GM10847 (cell line): ENCODE results near the gene ATP10D.

Source experiments
- POLR2A ChIP-seq: IDR thresholded peaks from 2 replicates; pipeline ENCODE4 v1.6.1; 2011; ENCODE audit not compliant: insufficient read length; ENCODE audit errors: extremely low read depth

Gene ATP10D

GRCh38 chr4:47557255-47557654 lies 72.2 kb downstream of the ATP10D start:
- TF ChIP-seq POLR2A, result no peak

DNA sequence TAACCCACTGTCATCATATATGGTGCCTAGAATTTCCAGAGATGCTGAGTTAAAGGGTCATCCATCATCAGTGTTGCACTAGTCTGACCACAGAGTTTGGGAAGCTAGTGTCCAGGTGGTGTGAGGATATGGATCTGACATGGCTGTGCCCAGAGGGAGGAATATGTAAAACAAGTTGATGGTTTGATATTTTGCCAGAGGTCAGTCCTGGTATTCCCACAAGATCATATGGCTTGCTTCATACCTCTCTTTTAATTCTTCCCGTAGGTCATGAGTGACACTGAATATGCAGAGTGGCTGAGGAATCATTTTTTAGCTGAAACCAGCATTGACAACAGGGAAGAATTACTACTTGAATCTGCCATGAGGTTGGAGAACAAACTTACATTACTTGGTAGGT lies 75.6 kb downstream of the ATP10D start:
- TF ChIP-seq POLR2A, result no peak

DNA sequence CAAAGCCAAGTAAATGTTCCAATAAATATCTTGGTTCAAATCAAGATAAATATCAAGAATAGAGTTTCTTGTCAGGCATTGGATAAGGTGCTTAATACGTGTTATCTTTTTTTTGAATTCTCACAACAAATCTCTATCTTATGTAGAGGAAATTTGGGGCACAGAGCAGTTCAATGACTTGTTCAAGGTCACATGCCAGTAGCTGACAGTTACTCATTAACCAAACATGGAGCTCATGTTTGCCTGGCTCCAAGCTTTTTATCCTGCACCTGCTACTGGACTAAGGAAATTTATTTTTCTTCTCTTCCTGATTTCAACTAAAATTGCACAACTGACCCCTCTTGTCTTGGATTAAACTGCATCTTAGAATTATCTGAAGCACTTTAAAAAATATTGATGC lies 76.3 kb downstream of the ATP10D start:
- TF ChIP-seq POLR2A, result no peak

GRCh38 chr4:47562297-47562696 lies 77.2 kb downstream of the ATP10D start:
- no peak for TF ChIP-seq POLR2A

GRCh38 chr4:47566566-47566965 lies 81.5 kb downstream of the ATP10D start:
- no peak for TF ChIP-seq POLR2A

DNA sequence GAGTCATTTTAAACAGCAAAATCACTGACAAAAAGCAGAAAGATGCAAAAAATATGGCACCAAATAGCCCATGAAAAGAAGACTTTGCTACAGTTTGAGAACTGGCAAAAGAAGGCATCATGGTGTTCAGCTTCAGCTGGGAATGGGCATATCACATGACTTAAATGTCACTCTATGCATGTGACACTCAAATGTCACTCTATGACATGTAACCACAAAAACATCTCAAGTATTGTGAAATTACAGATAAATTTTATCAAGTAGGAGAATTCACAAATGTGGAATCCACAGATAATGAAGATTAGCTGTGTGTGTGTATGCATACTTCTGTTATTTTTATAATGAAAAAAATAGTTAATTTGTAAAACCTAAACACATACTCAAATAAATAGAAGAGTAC lies 81.9 kb downstream of the ATP10D start:
- no peak for TF ChIP-seq POLR2A

- TF ChIP-seq POLR2A, result no peak
These were observed 82.4 kb downstream of the ATP10D start for GRCh38 chr4:47567511-47567910.

DNA sequence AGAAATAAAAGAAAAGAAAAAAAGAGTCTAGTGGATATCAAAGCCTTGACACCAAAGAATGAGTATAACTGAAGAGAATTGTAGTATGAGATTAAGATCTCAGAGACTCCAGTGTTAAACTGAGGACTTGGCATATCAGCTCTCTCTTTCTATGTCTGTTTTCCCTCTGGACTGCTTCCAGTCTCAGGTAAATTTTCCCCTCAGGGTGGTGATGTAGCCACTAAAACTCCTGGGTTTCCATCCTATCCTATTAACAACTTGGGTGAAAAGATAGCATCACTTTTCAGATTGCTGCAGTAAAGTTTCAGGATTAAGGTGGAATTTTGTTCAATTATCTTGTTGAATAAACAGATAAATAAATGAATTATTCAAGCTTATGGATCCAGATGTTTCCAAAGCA lies 85.7 kb downstream of the ATP10D start:
- TF ChIP-seq POLR2A, result no peak

GRCh38 chr4:47572981-47573380 lies 87.9 kb downstream of the ATP10D start:
- no peak for TF ChIP-seq POLR2A

DNA sequence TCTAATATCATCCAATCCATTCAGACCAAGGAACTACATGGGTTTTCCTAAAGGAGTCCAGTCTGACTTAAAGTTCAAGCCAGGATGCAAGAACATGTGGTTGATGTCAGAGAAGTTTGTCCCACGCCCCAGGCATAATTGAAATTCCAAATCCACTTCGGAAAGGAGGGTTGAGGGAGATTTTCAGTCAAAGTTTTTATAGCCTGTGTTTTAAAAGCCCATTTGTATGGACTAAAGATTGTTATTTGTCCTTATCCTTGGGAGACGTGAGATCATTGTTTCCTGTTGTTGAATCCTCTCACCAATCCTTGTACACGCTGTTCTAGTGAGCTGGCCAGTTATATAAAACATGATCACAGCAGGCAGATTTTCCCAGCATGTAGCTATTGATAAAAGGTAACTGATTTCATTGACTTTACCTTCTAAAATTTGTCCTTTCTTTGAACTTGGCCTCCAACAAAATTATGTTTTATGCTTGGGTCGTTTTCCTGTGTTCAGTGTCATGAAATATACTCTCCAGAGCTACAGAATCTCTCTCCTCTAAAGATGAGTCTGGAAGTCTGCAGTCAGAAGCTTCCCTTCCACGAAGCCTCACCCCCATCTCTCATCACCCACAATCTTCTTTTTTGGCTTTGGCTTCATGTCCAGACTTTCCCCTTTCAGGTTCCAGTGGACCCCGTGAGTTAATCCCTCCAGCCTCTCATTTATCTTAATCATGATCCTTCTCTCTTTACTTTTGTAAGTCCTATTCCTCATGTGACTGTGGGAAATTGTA lies 92.9 kb downstream of the ATP10D start:
- TF ChIP-seq POLR2A, result no peak

DNA sequence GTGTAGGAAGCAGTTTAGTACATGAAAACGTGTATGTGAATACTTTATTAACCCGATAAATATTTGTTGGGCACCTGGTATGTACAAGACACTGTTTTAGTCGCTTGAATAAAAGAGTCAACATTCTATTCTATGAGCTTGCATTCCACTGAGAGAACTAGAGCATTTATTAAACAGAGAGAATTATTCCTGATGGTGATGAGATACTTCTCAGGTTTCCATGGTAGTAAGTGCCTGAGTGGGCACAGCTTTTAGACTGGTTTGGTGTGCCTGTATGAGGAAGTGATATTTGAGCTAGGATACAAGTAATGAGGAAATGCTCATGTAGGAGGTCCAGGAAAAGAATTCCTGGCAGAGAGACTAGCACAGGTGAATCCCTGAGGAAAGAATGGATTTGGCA lies 94.2 kb downstream of the ATP10D start:
- no peak for TF ChIP-seq POLR2A

- TF ChIP-seq POLR2A, result no peak
These were observed 105.2 kb downstream of the ATP10D start for GRCh38 chr4:47590325-47590724.

GRCh38 chr4:47597696-47598095 lies 112.6 kb downstream of the ATP10D start:
- TF ChIP-seq POLR2A, result no peak

GRCh38 chr4:47598320-47598719 lies 113.2 kb downstream of the ATP10D start:
- TF ChIP-seq POLR2A, result no peak

DNA sequence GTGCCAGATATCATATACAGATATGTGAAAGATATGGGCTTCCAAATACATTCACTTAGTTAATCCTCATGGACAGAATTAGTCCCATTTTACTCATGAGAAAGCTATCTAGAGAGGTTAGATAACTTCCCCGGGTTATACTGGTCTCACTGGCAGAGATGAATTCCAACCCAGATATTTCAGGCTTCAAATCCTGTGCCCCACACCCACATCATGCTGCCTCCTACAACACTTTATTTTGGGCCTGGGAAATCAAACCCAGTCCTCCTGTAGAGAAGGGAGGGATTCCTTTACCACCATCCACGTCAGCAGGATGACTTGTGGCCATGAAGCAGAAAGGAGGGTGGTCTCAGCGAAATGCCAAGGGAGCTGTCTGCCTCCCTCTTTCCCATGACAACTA lies 113.8 kb downstream of the ATP10D start:
- no peak for TF ChIP-seq POLR2A

- no peak for TF ChIP-seq POLR2A
These were observed 121.4 kb downstream of the ATP10D start for GRCh38 chr4:47606482-47606881.
